Adrenal gland (tissue), 12 donors: Measurements from ENCODE around the gene DPY30. TPM values are rescaled to one million over a fixed set of nuclear protein-coding genes. Genes with fewer than 3 reads are reported as not detected.

Experiments
- DNase-seq, 7 donors: peaks; one replicate each; pipeline ENCODE4 v3.0.0-alpha.2; 2019 to 2020
- H3K27ac ChIP-seq, 5 donors: fragments of 200-600 bp; sonication (generic) in 4 of 5; 1 replicate in 3 of 5; 2 replicates in 2 of 5; pipeline versions ENCODE4 v1.5.1 to v1.8.0; 2016 to 2020; ENCODE audit warnings: mild to moderate bottlenecking in 1 of 5
- H3K27me3 ChIP-seq: fragments of 200-600 bp; 2 replicates; pipeline ENCODE4 v1.8.0; 2021
- H3K36me3 ChIP-seq, 2 donors: fragments of 200-600 bp; replicated peaks in 1 of 2; 1 replicate in 1 of 2; 2 replicates in 1 of 2; pipeline versions ENCODE4 v1.5.1 to v1.8.0; 2018 to 2022
- H3K4me1 ChIP-seq, 2 donors: fragments of 200-600 bp; replicated peaks in 1 of 2; 1 replicate in 1 of 2; 2 replicates in 1 of 2; pipeline versions ENCODE4 v1.5.1 to v1.8.0; 2018 to 2021
- H3K4me3 ChIP-seq, 4 donors: fragments of 200-600 bp; sonication (generic) in 3 of 4; one replicate each; pipeline ENCODE4 v1.5.1; 2016 to 2018
- H3K9me3 ChIP-seq, 3 donors: fragments of 200-600 bp; sonication (generic) in 1 of 3; replicated peaks in 1 of 3; 1 replicate in 2 of 3; 2 replicates in 1 of 3; pipeline versions ENCODE4 v1.5.1 to v1.8.0; 2016 to 2021
- CTCF ChIP-seq, 6 experiments: fragments of 450-650 bp in 4 of 6; fragments of 200-600 bp in 2 of 6; sonication (generic) in 1 of 6; IDR thresholded peaks; 1 replicate in 5 of 6; 2 replicates in 1 of 6; pipeline versions ENCODE4 v1.5.1 to v1.8.0; 2016 to 2021; ENCODE audit warnings: antibody characterized with exemption in 6 of 6, mild to moderate bottlenecking in 2 of 6, moderate library complexity in 1 of 6
- POLR2A ChIP-seq, 2 donors: fragments of 450-650 bp; IDR thresholded peaks; one replicate each; pipeline ENCODE4 v1.6.1; 2017; ENCODE audit warnings: antibody characterized with exemption in 2 of 2, mild to moderate bottlenecking in 2 of 2, moderate library complexity in 1 of 2
- WGBS, 4 donors: extraction: QIAGEN DNeasy Blood & Tissue Kit in 2 of 4; methylation state at CpG; one replicate each; pipeline versions ENCODE4 v1.1.5 to v1.1.7; 2013 to 2017; 5-methylcytosine and 5-hydroxymethylcytosine counted together
- intact Hi-C, 2 donors: fragments of 100-400 bp; cut with DNase I; formaldehyde crosslinking; loops; one replicate each; pipeline versions ENCODE4 v1.14.1 to v1.15.0; 2022 to 2023
- polyA plus RNA-seq, 3 donors: library from polyadenylated mRNA; stranded (reverse); fragments of 200-250 nt in 2 of 3; fragments of 350-450 nt in 1 of 3; fragmentation: Illumina TruSeq in 1 of 3; extraction: RNeasy Lipid Tissue Mini Kit (QIAGEN cat#74804) in 1 of 3; gene quantifications; one replicate each; pipeline ENCODE4 v1.2.3, GENCODE V29; 2013 to 2014
- total RNA-seq, 9 donors: library from RNA; depleted of rRNA in 4 of 9; stranded (reverse); fragments of >200 nt in 4 of 9; fragments of 120-200 nt in 1 of 9; fragmentation: NEBNext Ultra II Directional in 1 of 9; extraction: Animal tissue kit (Norgen Biotek cat#: 25700) in 1 of 9; gene quantifications; one replicate each; pipeline versions ENCODE4 v1.1.0 to v1.2.4, GENCODE V29; 2013 to 2023
- donor health status: healthy with polysubstance abuse.
- donor health status: Bipolar disorder and iron deficiency.
- donor health status: DM: yes; HTN: yes; CAD: no.
- donor health status: DM: no; HTN: no; CAD: no.
- donor health status: DM: no; HTN: no; CAD: no.
- donor health status: DM: yes; HTN: yes; CAD: no.

Gene DPY30
- total and polyA plus RNA-seq, 12 donors = 69.5 to 177 (median 94.2) TPM

GRCh38 chr2:31979956-31980355, 59.6 kb downstream of the DPY30 start:
- Histone ChIP-seq H3K4me3 (no peak overlapping the region), H3K27me3 (no peaks in the 10 kb centered on the region), H3K27ac (no peak overlapping the region), H3K4me1 (peaks cover 0 to 15% of the 10 kb centered on the region in 2 donors), H3K36me3 (no peaks in the 10 kb centered on the region), H3K9me3 (no peaks in the 10 kb centered on the region)
- WGBS, 4 donors = 55 to 67% (median 64%) methylated on average over 3 of the region's 3 CpGs
- peak in 1 of 7 donors; percentile 19 for DNase-seq
- no peak for TF ChIP-seq POLR2A (IDR thresholded peaks at IDR 0.05)
- no peak for TF ChIP-seq CTCF (IDR thresholded peaks at IDR 0.05)
- intact Hi-C loops = no loop called here

DNA sequence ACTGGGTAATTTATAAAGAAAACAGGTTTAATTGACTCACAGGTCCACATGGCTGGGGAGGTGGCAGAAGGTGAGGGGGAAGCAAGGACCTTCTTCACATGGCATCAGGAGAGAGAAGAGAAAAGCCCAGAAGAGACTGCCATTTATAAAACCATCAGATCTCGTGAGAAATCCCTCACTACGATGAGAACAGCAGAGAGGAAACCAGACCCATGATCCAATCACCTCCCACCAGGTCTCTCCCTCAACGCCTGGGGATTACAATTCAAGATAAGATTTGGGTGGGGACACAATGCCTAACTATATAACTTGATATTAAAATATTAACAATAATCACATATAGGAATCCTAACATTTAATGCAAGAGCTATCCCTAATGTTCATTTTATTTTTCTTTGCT, 60.6 kb downstream of the DPY30 start:
- H3K4me1 ChIP-seq = peaks cover 0 to 17% of the 10 kb centered on the region in 2 donors
- H3K9me3 ChIP-seq = no peaks in the 10 kb centered on the region
- no peaks in the 10 kb centered on the region for H3K27me3 ChIP-seq
- intact Hi-C loops = no loop called here
- H3K4me3 ChIP-seq = no peak overlapping the region
- 89 to 98% (median 95%) methylated on average over 3 of the region's 3 CpGs for WGBS, 4 donors
- no peak overlapping the region for H3K27ac ChIP-seq
- DNase-seq = no peak
- TF ChIP-seq POLR2A (IDR thresholded peaks at IDR 0.05) (no peak), CTCF (IDR thresholded peaks at IDR 0.05) (no peak)
- no peaks in the 10 kb centered on the region for H3K36me3 ChIP-seq

DNA sequence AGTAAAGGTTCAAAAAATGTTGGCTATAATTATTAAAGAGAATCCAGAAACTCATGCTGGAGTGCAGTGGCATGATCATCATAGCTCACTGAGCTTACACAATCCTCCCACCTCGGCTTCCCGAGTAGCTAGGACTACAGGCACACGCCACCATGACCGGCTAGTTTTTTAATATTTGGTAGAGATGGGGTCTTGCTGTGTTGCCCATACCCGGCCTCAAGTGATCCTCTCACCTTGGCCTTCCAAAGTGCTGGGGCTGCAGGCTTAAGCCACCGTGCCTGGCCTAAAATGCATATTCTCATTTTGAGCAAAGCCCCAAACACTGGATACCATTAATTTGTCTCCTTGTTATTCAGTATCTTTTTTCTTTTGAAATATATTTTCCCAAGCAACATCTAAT, 61.2 kb downstream of the DPY30 start:
- H3K4me1 ChIP-seq = peaks cover 0 to 22% of the 10 kb centered on the region in 2 donors
- no peak for DNase-seq
- no peak for TF ChIP-seq POLR2A (IDR thresholded peaks at IDR 0.05)
- TF ChIP-seq CTCF (IDR thresholded peaks at IDR 0.05) = no peak
- H3K36me3 ChIP-seq = no peaks in the 10 kb centered on the region
- intact Hi-C loops = no loop called here
- no peaks in the 10 kb centered on the region for H3K27me3 ChIP-seq
- H3K4me3 ChIP-seq = no peak overlapping the region
- no peak overlapping the region for H3K27ac ChIP-seq
- WGBS, 4 donors = 86 to 99% (median 98%) methylated on average over 6 of the region's 6 CpGs
- H3K9me3 ChIP-seq = no peaks in the 10 kb centered on the region

Other genes starting within 250 kb of the DPY30 start
- 10 to 100 TPM; 22.7 to 64.3 (median 41.0) TPM for gene MEMO1, start 28.8 kb downstream of the DPY30 start, total RNA-seq
- 10 to 100 TPM; 43.2 to 51.9 (median 43.3) TPM for gene MEMO1, start 28.8 kb downstream of the DPY30 start, polyA plus RNA-seq
- gene SPAST, start 23.8 kb upstream of the DPY30 start, total RNA-seq = 10 to 100 TPM; 12.7 to 26.1 (median 17.9) TPM
- 10 to 100 TPM in 1 of 3 donors, 1 to 10 TPM in 2; 2.8 to 14.5 (median 3.2) TPM for gene SPAST, start 23.8 kb upstream of the DPY30 start, polyA plus RNA-seq
- gene SLC30A6, start 126.1 kb upstream of the DPY30 start, total RNA-seq = 10 to 100 TPM; 13.8 to 37.8 (median 23.6) TPM
- 10 to 100 TPM in 1 of 3 donors, 1 to 10 TPM in 2; 3.8 to 27.7 (median 4.0) TPM for gene SLC30A6, start 126.1 kb upstream of the DPY30 start, polyA plus RNA-seq
- gene NLRC4, start 225.1 kb upstream of the DPY30 start, total RNA-seq = 1 to 10 TPM in 8 of 9 donors, under 1 TPM in 1; 0.72 to 6.8 (median 3.9) TPM
- 1 to 10 TPM; 1.6 to 3.1 (median 1.8) TPM for gene NLRC4, start 225.1 kb upstream of the DPY30 start, polyA plus RNA-seq
- gene YIPF4, start 238.1 kb upstream of the DPY30 start, total RNA-seq = 10 to 100 TPM; 10.6 to 69.3 (median 38.2) TPM
- 10 to 100 TPM in 1 of 3 donors, 1 to 10 TPM in 2; 8.4 to 26.5 (median 8.7) TPM for gene YIPF4, start 238.1 kb upstream of the DPY30 start, polyA plus RNA-seq